ENCODE measurements around the gene ZG16. TPM values are rescaled to one million over a fixed set of nuclear protein-coding genes. Genes with fewer than 3 reads are reported as not detected.

Gene ZG16
- total RNA-seq, 4 donors from 2014 or later: not detected

- Histone ChIP-seq H3K4me3 (no peak overlapping the region), H3K4me1 (peaks cover 0 to 33% (median 0%) of the 10 kb centered on the region in 3 donors), H3K9me3 (no peaks in the 10 kb centered on the region), H3K27ac (no peak overlapping the region), H3K36me3 (peaks cover 0 to 70% of the 10 kb centered on the region in 2 donors), H3K27me3 (no peaks in the 10 kb centered on the region)
- 87% methylated on average over 2 of the region's 2 CpGs; no CpG with 5 or more reads in 1 of the 2 donors for WGBS, 2 donors (ENCODE audit: low coverage in 1 of 2)
- no peak for ATAC-seq
- TF ChIP-seq CTCF (IDR thresholded peaks at IDR 0.05) (no peak), POLR2AphosphoS5 (IDR thresholded peaks at IDR 0.05) (no peak), EP300 (IDR thresholded peaks at IDR 0.05) (no peak), POLR2A (IDR thresholded peaks at IDR 0.05) (no peak)
These were observed 53.4 kb downstream of the ZG16 start for GRCh38 chr16:29831490-29831889.

Small RNA genes within 50 kb of the gene (small RNA-seq; reads per million reads assigned to genes)
- gene AC009133.6 (0 reads per million in 4 donors), gene AC120114.4 (0 reads per million in 4 donors)

Other genes with a start within 250 kb of the ZG16 start
- gene SPN, start 115.0 kb upstream of the ZG16 start, total RNA-seq: 1 to 10 TPM in 3 of 4 donors, not detected in 1; 1.2 to 2.3 (median 2.0) TPM
- 1 to 10 TPM in 3 of 4 donors, under 1 TPM in 1; 0.62 to 6.7 (median 4.3) TPM for gene QPRT, start 99.1 kb upstream of the ZG16 start, total RNA-seq
- 1 to 10 TPM in 2 of 4 donors, under 1 TPM in 2; 0.32 to 2.7 (median 1.3) TPM for gene C16orf54, start 32.3 kb upstream of the ZG16 start, total RNA-seq
- 10 to 100 TPM in 3 of 4 donors, 1 to 10 TPM in 1; 9.4 to 17.3 (median 12.8) TPM for gene KIF22, start 12.5 kb downstream of the ZG16 start, total RNA-seq
- 100 to 1,000 TPM in 3 of 4 donors, 10 to 100 TPM in 1; 86.3 to 212 (median 116) TPM for gene MAZ, start 28.3 kb downstream of the ZG16 start, total RNA-seq
- 10 to 100 TPM in 1 of 4 donors, 1 to 10 TPM in 3; 4.2 to 13.5 (median 6.0) TPM for gene PRRT2, start 33.9 kb downstream of the ZG16 start, total RNA-seq
- 10 to 100 TPM; 19.3 to 29.6 (median 20.2) TPM for gene PAGR1, start 37.9 kb downstream of the ZG16 start, total RNA-seq
- gene MVP, start 42.2 kb downstream of the ZG16 start, total RNA-seq: 100 to 1,000 TPM in 3 of 4 donors, 10 to 100 TPM in 1; 82.2 to 162 (median 129) TPM
- 100 to 1,000 TPM; 119 to 167 (median 130) TPM for gene CDIPT, start 85.0 kb downstream of the ZG16 start, total RNA-seq
- gene SEZ6L2, start 121.3 kb downstream of the ZG16 start, total RNA-seq: 1 to 10 TPM in 3 of 4 donors, not detected in 1; 1.1 to 1.6 (median 1.1) TPM
- gene ASPHD1, start 122.2 kb downstream of the ZG16 start, total RNA-seq: under 1 TPM in 1 of 4 donors, not detected in 3; 0.42 TPM
- 10 to 100 TPM; 12.0 to 30.7 (median 20.1) TPM for gene KCTD13, start 148.0 kb downstream of the ZG16 start, total RNA-seq
- gene TMEM219, start 183.8 kb downstream of the ZG16 start, total RNA-seq: 100 to 1,000 TPM in 2 of 4 donors, 10 to 100 TPM in 2; 89.1 to 131 (median 100) TPM
- gene TAOK2, start 195.6 kb downstream of the ZG16 start, total RNA-seq: 10 to 100 TPM; 38.4 to 62.1 (median 46.5) TPM
- gene HIRIP3, start 217.4 kb downstream of the ZG16 start, total RNA-seq: 10 to 100 TPM; 25.6 to 31.4 (median 28.2) TPM
- 10 to 100 TPM; 40.9 to 82.2 (median 74.4) TPM for gene INO80E, start 218.0 kb downstream of the ZG16 start, total RNA-seq
- gene DOC2A, start 232.8 kb downstream of the ZG16 start, total RNA-seq: under 1 TPM in 3 of 4 donors, not detected in 1; 0.77 to 0.81 (median 0.78) TPM
- not detected for gene C16orf92, start 244.9 kb downstream of the ZG16 start, total RNA-seq